NB4 (cell line): ENCODE measurements around the gene CBLB.

Experiments
- MYC ChIP-seq: IDR thresholded peaks from 2 replicates; pipeline ENCODE4 v1.6.1; 2011; ENCODE audit warnings: low read depth, low read length
- POLR2A ChIP-seq: IDR thresholded peaks from 2 replicates; pipeline ENCODE4 v1.6.1; 2011; ENCODE audit warnings: mild to moderate bottlenecking; ENCODE audit not compliant: insufficient read length; ENCODE audit errors: extremely low read depth
- TF ChIP-seq, protein P1 (sequence below): IDR thresholded peaks from one replicate; pipeline ENCODE4 v1.5.1; 2012; ENCODE audit warnings: low read depth, low read length
- TF ChIP-seq, protein P2 (sequence below): IDR thresholded peaks from 2 replicates; pipeline ENCODE4 v1.6.1; 2011; ENCODE audit warnings: low read depth, low read length

DNA sequence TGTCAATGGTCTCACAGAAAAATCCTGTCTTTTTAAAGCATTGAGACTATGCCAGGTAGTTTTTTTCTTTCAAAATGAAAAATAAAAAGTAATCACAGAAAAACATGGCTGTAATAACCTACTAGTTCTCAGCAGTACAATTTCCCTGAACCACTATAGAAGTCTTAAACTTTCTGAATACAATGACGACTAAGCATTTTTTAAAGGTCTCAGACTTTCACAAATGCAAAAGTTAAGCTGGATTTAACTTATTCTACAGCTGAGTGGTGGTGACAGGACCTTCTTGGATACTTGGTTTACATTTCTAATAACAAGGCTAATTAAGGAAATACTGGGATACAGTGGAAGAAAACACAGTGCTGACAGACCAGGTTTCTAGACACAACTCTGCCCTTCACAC, 81.8 kb downstream of the CBLB start:
- TF ChIP-seq, protein P1, sequence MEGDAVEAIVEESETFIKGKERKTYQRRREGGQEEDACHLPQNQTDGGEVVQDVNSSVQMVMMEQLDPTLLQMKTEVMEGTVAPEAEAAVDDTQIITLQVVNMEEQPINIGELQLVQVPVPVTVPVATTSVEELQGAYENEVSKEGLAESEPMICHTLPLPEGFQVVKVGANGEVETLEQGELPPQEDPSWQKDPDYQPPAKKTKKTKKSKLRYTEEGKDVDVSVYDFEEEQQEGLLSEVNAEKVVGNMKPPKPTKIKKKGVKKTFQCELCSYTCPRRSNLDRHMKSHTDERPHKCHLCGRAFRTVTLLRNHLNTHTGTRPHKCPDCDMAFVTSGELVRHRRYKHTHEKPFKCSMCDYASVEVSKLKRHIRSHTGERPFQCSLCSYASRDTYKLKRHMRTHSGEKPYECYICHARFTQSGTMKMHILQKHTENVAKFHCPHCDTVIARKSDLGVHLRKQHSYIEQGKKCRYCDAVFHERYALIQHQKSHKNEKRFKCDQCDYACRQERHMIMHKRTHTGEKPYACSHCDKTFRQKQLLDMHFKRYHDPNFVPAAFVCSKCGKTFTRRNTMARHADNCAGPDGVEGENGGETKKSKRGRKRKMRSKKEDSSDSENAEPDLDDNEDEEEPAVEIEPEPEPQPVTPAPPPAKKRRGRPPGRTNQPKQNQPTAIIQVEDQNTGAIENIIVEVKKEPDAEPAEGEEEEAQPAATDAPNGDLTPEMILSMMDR = no peak
- TF ChIP-seq, protein P2, sequence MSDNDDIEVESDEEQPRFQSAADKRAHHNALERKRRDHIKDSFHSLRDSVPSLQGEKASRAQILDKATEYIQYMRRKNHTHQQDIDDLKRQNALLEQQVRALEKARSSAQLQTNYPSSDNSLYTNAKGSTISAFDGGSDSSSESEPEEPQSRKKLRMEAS = no peak
- no peak for TF ChIP-seq POLR2A
- TF ChIP-seq MYC = no peak
